ENCODE results near the gene HRK. TPM values are rescaled to one million over a fixed set of nuclear protein-coding genes. Genes with fewer than 3 reads are reported as not detected.
"Not testable (repeated sequence)": the region's sequence is repeated elsewhere in the genome, so short reads cannot be mapped to it uniquely, and the experiment has no call there.

Gene HRK
- total and polyA plus RNA-seq, 2 of the 4 experiments (the other 2 are of a cell fraction), result not detected

DNA sequence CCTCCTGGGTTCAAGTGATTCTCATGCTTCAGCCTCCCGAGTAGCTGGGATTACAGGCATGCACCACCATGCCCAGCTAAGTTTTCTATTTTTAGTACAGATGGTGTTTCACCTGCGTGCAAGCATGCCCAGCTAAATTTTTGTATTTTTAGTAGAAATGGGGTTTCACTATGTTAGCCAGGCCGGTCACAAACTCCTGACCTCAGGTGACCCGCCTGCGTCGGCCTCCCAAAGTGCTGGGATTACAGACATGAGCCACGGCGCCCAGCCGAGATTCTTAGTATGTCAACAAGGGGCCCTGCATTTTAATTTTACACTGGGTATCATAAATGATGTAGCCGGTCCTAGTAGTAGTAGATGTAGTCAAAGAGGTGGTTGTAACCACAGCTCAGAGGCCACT, 66.5 kb downstream of the HRK start:
- BruUV-seq (replicated peaks); H3K23ac ChIP-seq (ENCODE audit: low read depth, low read length); H4K8ac ChIP-seq (ENCODE audit: low read depth in 2 of 2, low read length in 2 of 2); ATAC-seq (ENCODE audit: low read depth); H2AFZ ChIP-seq (replicated peaks; ENCODE audit: low read length, poor library complexity); H2AK5ac ChIP-seq (ENCODE audit: low read depth, low read length); H3K27ac ChIP-seq (ENCODE audit: insufficient read depth, low read length); POLR2A ChIA-PET (ENCODE audit: unreplicated experiment); H3K4me1 ChIP-seq (ENCODE audit: control insufficient read depth, insufficient read depth, low read length); dilution Hi-C loops (cut with HindIII; ENCODE audit: low sequenced_read_pairs, unreplicated experiment); H3K14ac ChIP-seq (replicated peaks; ENCODE audit: low read depth, low read length); H2BK15ac ChIP-seq (ENCODE audit: low read depth, low read length); H3K18ac ChIP-seq (ENCODE audit: low read depth, low read length); H2BK20ac ChIP-seq (ENCODE audit: low read depth, low read length); H3K4me3 ChIP-seq (ENCODE audit: insufficient read depth, low read depth, low read length); H3K36me3 ChIP-seq (ENCODE audit: control insufficient read depth, insufficient read depth, low read length); CTCF ChIA-PET; H2BK120ac ChIP-seq (ENCODE audit: low read depth, low read length); H3K4ac ChIP-seq (ENCODE audit: low read depth, low read length); H4K91ac ChIP-seq (ENCODE audit: insufficient read depth, low read depth, low read length); H2BK5ac ChIP-seq (ENCODE audit: low read depth, low read length, poor library complexity, severe bottlenecking); H3K79me1 ChIP-seq (ENCODE audit: low read depth in 1 of 2, low read length in 2 of 2); H3K27me3 ChIP-seq (ENCODE audit: control insufficient read depth, insufficient read depth, low read length); H4K20me1 ChIP-seq (ENCODE audit: insufficient read depth, low read length); in situ Hi-C loops (cut with MboI; ENCODE audit: low sequenced_read_pairs); intact Hi-C loops (cut with micrococcal nuclease); H2AK9ac ChIP-seq (replicated peaks; ENCODE audit: low read depth, low read length, poor library complexity); H3K9me3 ChIP-seq (ENCODE audit: control insufficient read depth, insufficient read depth, low read length); DNase-seq; H4K5ac ChIP-seq (ENCODE audit: low read depth, low read length); H3K4me2 ChIP-seq (ENCODE audit: low read depth, low read length); H3K9ac ChIP-seq (ENCODE audit: low read depth, low read length); H3K56ac ChIP-seq (ENCODE audit: extremely low read depth, insufficient read depth, low read length); H3K9me1 ChIP-seq (ENCODE audit: insufficient read depth, low read length): not testable (repeated sequence)
- WGBS, 2 experiments (ENCODE audit: extremely low coverage in 2 of 2, insufficient read length in 1 of 2), result 69% methylated on average over 7 of the region's 10 CpGs; no CpG with 5 or more reads in 1 of the 2 experiments

Measured in IMR-90 (cell line).